H9 (cell line): ENCODE measurements around the gene C1QTNF6. TPM values are rescaled to one million over a fixed set of nuclear protein-coding genes. Genes with fewer than 3 reads are reported as not detected.

Source experiments
- DNase-seq: peaks from one replicate; pipeline ENCODE4 v3.0.0-alpha.2; 2017
- H2AFZ ChIP-seq: one replicate; pipeline ENCODE4 v1.6.1; 2013; ENCODE audit warnings: mild to moderate bottlenecking, low read length, control low read depth, moderate library complexity
- H2AK5ac ChIP-seq: 2 replicates; pipeline ENCODE4 v1.6.1; 2013; ENCODE audit warnings: low read length, control low read depth, mixed read lengths; ENCODE audit not compliant: insufficient read length
- H2BK120ac ChIP-seq: one replicate; pipeline ENCODE4 v1.6.1; 2013; ENCODE audit warnings: low read depth, mild to moderate bottlenecking, low read length, control low read depth, inconsistent platforms; ENCODE audit not compliant: poor library complexity, severe bottlenecking
- H2BK12ac ChIP-seq: 2 replicates; pipeline ENCODE4 v1.6.1; 2013; ENCODE audit warnings: low read length, control low read depth, mixed read lengths, low read depth; ENCODE audit not compliant: insufficient read length
- H2BK15ac ChIP-seq: 2 replicates; pipeline ENCODE4 v1.6.1; 2013; ENCODE audit warnings: low read depth, low read length, control low read depth
- H2BK20ac ChIP-seq: one replicate; pipeline ENCODE4 v1.6.1; 2013; ENCODE audit warnings: low read depth, mild to moderate bottlenecking, low read length, control low read depth, inconsistent platforms; ENCODE audit not compliant: poor library complexity, severe bottlenecking
- H2BK5ac ChIP-seq: 2 replicates; pipeline ENCODE4 v1.6.1; 2013; ENCODE audit warnings: low read length, control low read depth, mixed read lengths; ENCODE audit not compliant: insufficient read length
- H3K14ac ChIP-seq: 2 replicates; pipeline ENCODE4 v1.6.1; 2013; ENCODE audit warnings: low read length, control low read depth; ENCODE audit not compliant: insufficient read depth
- H3K18ac ChIP-seq: 2 replicates; pipeline ENCODE4 v1.6.1; 2013; ENCODE audit warnings: low read depth, mild to moderate bottlenecking, mixed read lengths, low read length, control low read depth; ENCODE audit not compliant: insufficient read length
- H3K23ac ChIP-seq: 2 replicates; pipeline ENCODE4 v1.6.1; 2013; ENCODE audit warnings: low read length, control low read depth, mixed read lengths, low read depth; ENCODE audit not compliant: insufficient read length
- H3K23me2 ChIP-seq: 2 replicates; pipeline ENCODE4 v1.6.1; 2013; ENCODE audit warnings: low read depth, mild to moderate bottlenecking, mixed read lengths, low read length, control low read depth; ENCODE audit not compliant: insufficient read length, poor library complexity, severe bottlenecking
- H3K27ac ChIP-seq: 2 replicates; pipeline ENCODE4 v1.5.1; 2013; ENCODE audit warnings: low read length, control low read depth, mixed read lengths, low read depth; ENCODE audit not compliant: insufficient read length
- H3K27me3 ChIP-seq: 2 replicates; pipeline ENCODE4 v1.6.1; 2013; ENCODE audit warnings: low read length, control low read depth, inconsistent platforms; ENCODE audit not compliant: insufficient read depth
- H3K4ac ChIP-seq: 2 replicates; pipeline ENCODE4 v1.6.1; 2013; ENCODE audit warnings: low read depth, mild to moderate bottlenecking, control low read depth, inconsistent platforms, low read length, moderate library complexity
- H3K4me1 ChIP-seq: 2 replicates; pipeline ENCODE4 v1.6.1; 2013; ENCODE audit warnings: low read length, control low read depth, inconsistent platforms; ENCODE audit not compliant: insufficient read depth
- H3K4me2 ChIP-seq: 2 replicates; pipeline ENCODE4 v1.6.1; 2013; ENCODE audit warnings: low read length, control low read depth, mixed read lengths; ENCODE audit not compliant: insufficient read length, insufficient read depth
- H3K56ac ChIP-seq: 2 replicates; pipeline ENCODE4 v1.6.1; 2013; ENCODE audit warnings: low read depth, mild to moderate bottlenecking, mixed read lengths, low read length, control low read depth; ENCODE audit not compliant: insufficient read length
- H3K79me1 ChIP-seq: 2 replicates; pipeline ENCODE4 v1.6.1; 2013; ENCODE audit warnings: low read depth, mild to moderate bottlenecking, moderate library complexity, low read length, control low read depth, inconsistent platforms; ENCODE audit not compliant: insufficient read depth, poor library complexity, severe bottlenecking
- H3K79me2 ChIP-seq: 2 replicates; pipeline ENCODE4 v1.6.1; 2013; ENCODE audit warnings: low read length, control low read depth, inconsistent platforms; ENCODE audit not compliant: insufficient read depth
- H3K9ac ChIP-seq: 2 replicates; pipeline ENCODE4 v1.6.1; 2013; ENCODE audit warnings: low read length, control low read depth, mixed read lengths; ENCODE audit not compliant: insufficient read length; ENCODE audit errors: extremely low read depth
- H3K9me3 ChIP-seq: one replicate; pipeline ENCODE4 v1.6.1; 2013; ENCODE audit warnings: low read depth, low read length, inconsistent platforms; ENCODE audit not compliant: control insufficient read depth
- H3T11ph ChIP-seq: one replicate; pipeline ENCODE4 v1.6.1; 2013; ENCODE audit warnings: mild to moderate bottlenecking, low read length, control low read depth, inconsistent platforms
- H4K20me1 ChIP-seq: one replicate; pipeline ENCODE4 v1.6.1; 2013; ENCODE audit not compliant: control insufficient read depth, insufficient read length, insufficient read depth
- H4K5ac ChIP-seq: 2 replicates; pipeline ENCODE4 v1.6.1; 2013; ENCODE audit warnings: low read depth, mild to moderate bottlenecking, mixed read lengths, low read length, control low read depth; ENCODE audit not compliant: insufficient read length
- H4K8ac ChIP-seq: replicated peaks from 2 replicates; pipeline ENCODE4 v1.6.1; 2013; ENCODE audit warnings: low read length, control low read depth, mixed read lengths, low read depth; ENCODE audit not compliant: insufficient read length
- H4K91ac ChIP-seq: 2 replicates; pipeline ENCODE4 v1.6.1; 2013; ENCODE audit warnings: low read depth, mild to moderate bottlenecking, moderate library complexity, mixed read lengths, low read length, control low read depth; ENCODE audit not compliant: insufficient read length
- H3K27ac Mint-ChIP-seq, 3 experiments: 2 replicates in 2 of 3; 3 replicates in 1 of 3; pipeline ENCODE4 v1.8.0; 2020 to 2021; ENCODE audit warnings: mixed read lengths in 3 of 3, mild to moderate bottlenecking in 1 of 3, moderate library complexity in 1 of 3
- H3K27me3 Mint-ChIP-seq: 2 replicates; pipeline ENCODE4 v1.8.0; 2021; ENCODE audit warnings: low read depth, mild to moderate bottlenecking, moderate library complexity, mixed read lengths
- H3K36me3 Mint-ChIP-seq, 3 experiments: 2 replicates in 2 of 3; 3 replicates in 1 of 3; pipeline ENCODE4 v1.8.0; 2020 to 2021; ENCODE audit warnings: low read depth in 3 of 3, mixed read lengths in 3 of 3; ENCODE audit not compliant: insufficient read depth in 1 of 3
- H3K4me1 Mint-ChIP-seq, 2 experiments: 2 replicates each; pipeline ENCODE4 v1.8.0; 2020; ENCODE audit warnings: mixed read lengths in 2 of 2
- H3K4me3 Mint-ChIP-seq, 2 experiments: 2 replicates in 1 of 2; 3 replicates in 1 of 2; pipeline ENCODE4 v1.8.0; 2020 to 2021; ENCODE audit warnings: mild to moderate bottlenecking in 2 of 2, mixed read lengths in 2 of 2, moderate library complexity in 1 of 2
- H3K9me3 Mint-ChIP-seq, 2 experiments: 2 replicates in 1 of 2; 3 replicates in 1 of 2; pipeline ENCODE4 v1.8.0; 2020; ENCODE audit warnings: mild to moderate bottlenecking in 2 of 2, mixed read lengths in 2 of 2, moderate library complexity in 1 of 2
- CTCF ChIP-seq: fragments of 200-600 bp; sonication (generic); conservative IDR thresholded peaks from 3 replicates; pipeline ENCODE4 v1.8.0; 2021; ENCODE audit warnings: antibody characterized with exemption, mild to moderate bottlenecking
- WGBS: extraction: QIAGEN DNeasy Blood & Tissue Kit; methylation state at CpG from one replicate; pipeline ENCODE4 v1.1.7; 2013; ENCODE audit warnings: missing lambda C conversion rate, low lambda C conversion rate, mixed read lengths; ENCODE audit not compliant: insufficient read length; ENCODE audit errors: extremely low coverage; 5-methylcytosine and 5-hydroxymethylcytosine counted together
- total RNA-seq: library from RNA; stranded (reverse); gene quantifications from 2 replicates; pipeline ENCODE4 v1.2.1, GENCODE V29; 2021

Gene C1QTNF6
- total RNA-seq, 1 experiment from 2014 or later, result 5.0 TPM

- Mint-ChIP-seq H3K9me3 (no peaks in the 10 kb centered on the region), H3K4me1 (peaks cover 16 to 43% of the 10 kb centered on the region in 2 experiments), H3K27me3 (peaks cover 36% of the 10 kb centered on the region), H3K27ac (no peak overlapping the region), H3K36me3 (no peaks in the 10 kb centered on the region), H3K4me3 (no peak overlapping the region)
- Histone ChIP-seq H3K14ac (no peak overlapping the region), H3K79me2 (no peaks in the 10 kb centered on the region), H3K9ac (no peak overlapping the region), H2BK120ac (no peak overlapping the region), H3T11ph (no peak overlapping the region), H4K8ac (no peak overlapping the region), H2AFZ (no peak overlapping the region), H3K79me1 (no peaks in the 10 kb centered on the region), H3K27ac (no peak overlapping the region), H3K4me2 (no peak overlapping the region), H2BK15ac (no peak overlapping the region), H2BK5ac (no peak overlapping the region), H3K27me3 (no peaks in the 10 kb centered on the region), H2BK12ac (no peak overlapping the region), H3K4ac (no peak overlapping the region), H2BK20ac (no peak overlapping the region), H3K4me1 (no peaks in the 10 kb centered on the region), H3K56ac (no peak overlapping the region), H3K23me2 (no peaks in the 10 kb centered on the region), H3K9me3 (no peaks in the 10 kb centered on the region), H2AK5ac (no peak overlapping the region), H4K5ac (no peak overlapping the region), H4K20me1 (no peaks in the 10 kb centered on the region), H4K91ac (no peak overlapping the region), H3K18ac (no peak overlapping the region), H3K23ac (no peak overlapping the region)
- DNase-seq, result no peak
- TF ChIP-seq CTCF, result no peak
- no CpG with 5 or more reads among the region's 24 CpGs for WGBS
These were observed 23.2 kb upstream of the C1QTNF6 start for GRCh38 chr22:37211075-37211865.
